B cell (primary cell): ENCODE measurements around the gene CARMIL1. TPM values are rescaled to one million over a fixed set of nuclear protein-coding genes. Genes with fewer than 3 reads are reported as not detected.
A peak's percentile ranks its signal among the peaks of the same experiment; 100 is the strongest.

Source experiments
- ATAC-seq: fragments of 200-7000 bp; cut with Tn5 transposase; one replicate; pipeline ENCODE4 v1.10.0; 2021; ENCODE audit warnings: low read depth, mild to moderate bottlenecking, moderate number of reproducible peaks, moderate library complexity
- CTCF ChIA-PET: fragments of 350-600 bp; sonication (Branson Sonifier 250); formaldehyde crosslinking; loops from one replicate; lab custom pipeline; 2021; ENCODE audit warnings: antibody characterized with exemption, inconsistent platforms; lab: Charles Lee
- POLR2A ChIA-PET: fragments of 350-600 bp; sonication (Branson Sonifier 250); formaldehyde crosslinking; loops from one replicate; lab custom pipeline; 2021; ENCODE audit warnings: antibody characterized with exemption; lab: Charles Lee
- DNase-seq: peaks from one replicate; pipeline ENCODE4 v3.0.0; 2013
- H2AFZ ChIP-seq: 2 replicates; pipeline ENCODE4 v1.6.1; 2012; ENCODE audit warnings: mild to moderate bottlenecking, low read depth, low read length; ENCODE audit not compliant: insufficient read depth, poor library complexity, severe bottlenecking
- H3K27ac ChIP-seq, 2 donors: 1 replicate in 1 of 2; 2 replicates in 1 of 2; pipeline ENCODE4 v1.5.1; 2012 to 2013; ENCODE audit warnings: low read length in 2 of 2, mild to moderate bottlenecking in 2 of 2, moderate library complexity in 1 of 2
- H3K27me3 ChIP-seq, 4 experiments: fragments of 200-600 bp in 1 of 4; sonication (generic) in 1 of 4; replicated peaks in 1 of 4; 1 replicate in 2 of 4; 2 replicates in 2 of 4; pipeline versions ENCODE4 v1.6.1 to v1.7.0; 2013 to 2016; ENCODE audit warnings: low read length in 3 of 4, mild to moderate bottlenecking in 2 of 4, mixed read lengths in 1 of 4, moderate library complexity in 1 of 4; ENCODE audit not compliant: insufficient read depth in 4 of 4, control insufficient read depth in 3 of 4; ENCODE audit errors: control extremely low read depth in 1 of 4
- H3K36me3 ChIP-seq, 2 experiments: replicated peaks in 1 of 2; 1 replicate in 1 of 2; 2 replicates in 1 of 2; pipeline versions ENCODE4 v1.6.1 to v1.7.1; 2013; ENCODE audit warnings: low read length in 1 of 2; ENCODE audit not compliant: insufficient read depth in 2 of 2, control insufficient read depth in 1 of 2; ENCODE audit errors: control extremely low read depth in 1 of 2, extremely low read depth in 1 of 2
- H3K4me1 ChIP-seq, 2 donors: fragments of 200-600 bp in 1 of 2; sonication (generic) in 1 of 2; 1 replicate in 1 of 2; 2 replicates in 1 of 2; pipeline versions ENCODE4 v1.5.1 to v1.6.1; 2013 to 2017; ENCODE audit warnings: low read length in 2 of 2; ENCODE audit not compliant: control insufficient read depth in 2 of 2, insufficient read depth in 2 of 2
- H3K4me2 ChIP-seq: replicated peaks from 2 replicates; pipeline ENCODE3; 2012; ENCODE audit warnings: mild to moderate bottlenecking, low read depth, low read length; ENCODE audit not compliant: poor library complexity, severe bottlenecking
- H3K4me3 ChIP-seq, 5 experiments: fragments of 200-600 bp in 1 of 5; sonication (generic) in 1 of 5; 1 replicate in 3 of 5; 2 replicates in 2 of 5; pipeline versions ENCODE4 v1.5.1 to v1.7.0; 2011 to 2016; ENCODE audit warnings: low read length in 4 of 5, mild to moderate bottlenecking in 4 of 5, low read depth in 2 of 5, control low read depth in 1 of 5, moderate library complexity in 1 of 5; ENCODE audit not compliant: insufficient read depth in 1 of 5; ENCODE audit errors: control extremely low read depth in 1 of 5, extremely low read depth in 1 of 5
- H3K79me2 ChIP-seq: fragments of 200-600 bp; sonication (generic); one replicate; pipeline ENCODE4 v1.6.0; 2016; ENCODE audit warnings: low read length; ENCODE audit not compliant: control insufficient read depth, insufficient read depth
- H3K9ac ChIP-seq: fragments of 200-600 bp; sonication (generic); 2 replicates; pipeline ENCODE4 v1.6.1; 2017; ENCODE audit warnings: mild to moderate bottlenecking, low read length, moderate library complexity
- H3K9me3 ChIP-seq, 3 donors: one replicate each; pipeline versions ENCODE4 v1.6.1 to v1.7.1; 2013; ENCODE audit warnings: low read length in 2 of 3; ENCODE audit not compliant: control insufficient read depth in 2 of 3, insufficient read depth in 1 of 3; ENCODE audit errors: control extremely low read depth in 1 of 3
- H4K20me1 ChIP-seq: 2 replicates; pipeline ENCODE4 v1.6.0; 2012; ENCODE audit warnings: mild to moderate bottlenecking, low read length; ENCODE audit not compliant: insufficient read depth, control insufficient read depth, poor library complexity, severe bottlenecking
- H3K27ac Mint-ChIP-seq: one replicate; pipeline ENCODE4 v1.8.0; 2021; ENCODE audit warnings: mixed read lengths
- H3K27me3 Mint-ChIP-seq: one replicate; pipeline ENCODE4 v1.8.0; 2021; ENCODE audit warnings: mixed read lengths
- H3K4me1 Mint-ChIP-seq: one replicate; pipeline ENCODE4 v1.8.0; 2021; ENCODE audit warnings: mixed read lengths
- H3K4me3 Mint-ChIP-seq: one replicate; pipeline ENCODE4 v1.8.0; 2021; ENCODE audit warnings: mixed read lengths
- H3K9me3 Mint-ChIP-seq: one replicate; pipeline ENCODE4 v1.8.0; 2022; ENCODE audit warnings: mixed read lengths; ENCODE audit not compliant: insufficient read depth
- EZH2 ChIP-seq: IDR thresholded peaks from 2 replicates; pipeline ENCODE4 v1.6.1; 2012; ENCODE audit warnings: borderline replicate concordance, low read depth, mild to moderate bottlenecking, moderate library complexity, low read length; ENCODE audit not compliant: insufficient read depth, poor library complexity, severe bottlenecking
- WGBS: methylation state at CpG from one replicate; pipeline ENCODE4 v1.1.5; 2013; ENCODE audit warnings: missing lambda C conversion rate; ENCODE audit not compliant: insufficient coverage; 5-methylcytosine and 5-hydroxymethylcytosine counted together
- intact Hi-C: fragments of 100-400 bp; cut with micrococcal nuclease; formaldehyde crosslinking; loops from one replicate; pipeline ENCODE4 v1.10.0; 2022
- polyA plus RNA-seq: library from polyadenylated mRNA; depleted of rRNA; stranded (reverse); fragments of >200 nt; gene quantifications from 2 replicates; pipeline ENCODE4 v1.2.3, GENCODE V29; 2012
- total RNA-seq, 2 donors: library from RNA; stranded (reverse); fragments of 120-200 nt in 1 of 2; gene quantifications; 1 replicate in 1 of 2; 2 replicates in 1 of 2; pipeline versions ENCODE4 v1.2.3 to v1.2.4, GENCODE V29; 2013 to 2022
- TF ChIP-seq, protein P1 (sequence below): fragments of 200-600 bp; IDR thresholded peaks from one replicate; pipeline ENCODE4 v1.8.0; 2022; ENCODE audit warnings: antibody characterized with exemption, mild to moderate bottlenecking

Gene CARMIL1
- total and polyA plus RNA-seq, 2 donors (not counting 1 experiment from before 2014, with no cell fraction given) = 7.5 to 11.0 TPM

- ChIA-PET CTCF (no interaction called here), POLR2A (no interaction called here)
- Histone ChIP-seq H3K9ac (no peak overlapping the region), H3K9me3 (no peaks in the 10 kb centered on the region), H3K36me3 (no peaks in the 10 kb centered on the region), H3K79me2 (no peaks in the 10 kb centered on the region), H3K4me3 (no peak overlapping the region), H3K4me2 (no peak overlapping the region), H3K27me3 (no peaks in the 10 kb centered on the region), H3K4me1 (peaks cover 0 to 1% of the 10 kb centered on the region in 2 donors), H4K20me1 (no peaks in the 10 kb centered on the region), H2AFZ (no peak overlapping the region), H3K27ac (no peak overlapping the region)
- intact Hi-C loops = loop anchor here (10.0 kb wide), 1 partner anchor 85 kb away; no protein-coding TSS in a partner anchor
- Mint-ChIP-seq H3K9me3 (no peaks in the 10 kb centered on the region), H3K27me3 (no peaks in the 10 kb centered on the region), H3K4me3 (no peak overlapping the region), H3K27ac (no peak overlapping the region), H3K4me1 (peaks cover 12% of the 10 kb centered on the region)
- TF ChIP-seq EZH2 = no peak
- TF ChIP-seq, protein P1, sequence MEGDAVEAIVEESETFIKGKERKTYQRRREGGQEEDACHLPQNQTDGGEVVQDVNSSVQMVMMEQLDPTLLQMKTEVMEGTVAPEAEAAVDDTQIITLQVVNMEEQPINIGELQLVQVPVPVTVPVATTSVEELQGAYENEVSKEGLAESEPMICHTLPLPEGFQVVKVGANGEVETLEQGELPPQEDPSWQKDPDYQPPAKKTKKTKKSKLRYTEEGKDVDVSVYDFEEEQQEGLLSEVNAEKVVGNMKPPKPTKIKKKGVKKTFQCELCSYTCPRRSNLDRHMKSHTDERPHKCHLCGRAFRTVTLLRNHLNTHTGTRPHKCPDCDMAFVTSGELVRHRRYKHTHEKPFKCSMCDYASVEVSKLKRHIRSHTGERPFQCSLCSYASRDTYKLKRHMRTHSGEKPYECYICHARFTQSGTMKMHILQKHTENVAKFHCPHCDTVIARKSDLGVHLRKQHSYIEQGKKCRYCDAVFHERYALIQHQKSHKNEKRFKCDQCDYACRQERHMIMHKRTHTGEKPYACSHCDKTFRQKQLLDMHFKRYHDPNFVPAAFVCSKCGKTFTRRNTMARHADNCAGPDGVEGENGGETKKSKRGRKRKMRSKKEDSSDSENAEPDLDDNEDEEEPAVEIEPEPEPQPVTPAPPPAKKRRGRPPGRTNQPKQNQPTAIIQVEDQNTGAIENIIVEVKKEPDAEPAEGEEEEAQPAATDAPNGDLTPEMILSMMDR = peak; percentile 53
- ATAC-seq = no peak
- no peak for DNase-seq
These were observed 190.7 kb downstream of the CARMIL1 start for GRCh38 chr6:25469797-25470388.

- whole genome bisulfite sequencing = no CpG with 5 or more reads among the region's 3 CpGs
- H3K4me1 ChIP-seq = peaks cover 0 to 5% of the 10 kb centered on the region in 2 donors
- Mint-ChIP-seq H3K4me1 (peaks cover 12% of the 10 kb centered on the region), H3K27ac (no peak overlapping the region), H3K4me3 (no peak overlapping the region), H3K9me3 (no peaks in the 10 kb centered on the region), H3K27me3 (no peaks in the 10 kb centered on the region)
- no peak overlapping the region for H3K9ac ChIP-seq
- H3K36me3 ChIP-seq = peaks cover 0 to 2% of the 10 kb centered on the region in 2 experiments
- H3K4me2 ChIP-seq = no peak overlapping the region
- H3K9me3 ChIP-seq = no peaks in the 10 kb centered on the region
- no peaks in the 10 kb centered on the region for H3K79me2 ChIP-seq
- TF ChIP-seq EZH2 = no peak
- H3K27ac ChIP-seq = no peak overlapping the region
- H3K4me3 ChIP-seq = no peak overlapping the region
- H2AFZ ChIP-seq = no peak overlapping the region
- no peaks in the 10 kb centered on the region for H4K20me1 ChIP-seq
- H3K27me3 ChIP-seq = no peaks in the 10 kb centered on the region
- DNase-seq = no peak
- ChIA-PET POLR2A (no interaction called here), CTCF (interaction anchor here (0.8 to 3.1 kb wide), 2 partner anchors 18 to 172 kb away, joined by 3 to 16 read pairs; no protein-coding TSS in a partner anchor)
- no peak for ATAC-seq
- intact Hi-C loops = loop anchor here (10.0 kb wide), 1 partner anchor 88 kb away; no protein-coding TSS in a partner anchor
These were observed 193.1 kb downstream of the CARMIL1 start for GRCh38 chr6:25472306-25472705.
